Uterus (tissue), 2 donors: Measurements from ENCODE around the gene AMOT.

Experiments used
- CTCF ChIP-seq, 4 experiments: fragments of 200-600 bp in 2 of 4; fragments of 450-650 bp in 2 of 4; sonication (generic) in 2 of 4; IDR thresholded peaks; one replicate each; pipeline ENCODE4 v1.5.1; 2016 to 2019; ENCODE audit warnings: antibody characterized with exemption in 4 of 4, mild to moderate bottlenecking in 2 of 4, moderate library complexity in 1 of 4
- POLR2A ChIP-seq, 2 donors: fragments of 450-650 bp; IDR thresholded peaks; one replicate each; pipeline ENCODE4 v1.6.1; 2016; ENCODE audit warnings: antibody characterized with exemption in 2 of 2, mild to moderate bottlenecking in 1 of 2, moderate library complexity in 1 of 2

GRCh38 chrX:112769034-112769433 is 71.6 kb downstream of the AMOT start:
- TF ChIP-seq CTCF (IDR thresholded peaks at IDR 0.05) (no peak), POLR2A (IDR thresholded peaks at IDR 0.05) (no peak)
